AG08396 (cell line): ENCODE measurements around the gene CACNB2.

Experiments used
- DNase-seq: peaks from one replicate; pipeline ENCODE4 v3.0.0; 2012; ENCODE audit warnings: low spot score, mixed read lengths

CACNB2 gene

DNA sequence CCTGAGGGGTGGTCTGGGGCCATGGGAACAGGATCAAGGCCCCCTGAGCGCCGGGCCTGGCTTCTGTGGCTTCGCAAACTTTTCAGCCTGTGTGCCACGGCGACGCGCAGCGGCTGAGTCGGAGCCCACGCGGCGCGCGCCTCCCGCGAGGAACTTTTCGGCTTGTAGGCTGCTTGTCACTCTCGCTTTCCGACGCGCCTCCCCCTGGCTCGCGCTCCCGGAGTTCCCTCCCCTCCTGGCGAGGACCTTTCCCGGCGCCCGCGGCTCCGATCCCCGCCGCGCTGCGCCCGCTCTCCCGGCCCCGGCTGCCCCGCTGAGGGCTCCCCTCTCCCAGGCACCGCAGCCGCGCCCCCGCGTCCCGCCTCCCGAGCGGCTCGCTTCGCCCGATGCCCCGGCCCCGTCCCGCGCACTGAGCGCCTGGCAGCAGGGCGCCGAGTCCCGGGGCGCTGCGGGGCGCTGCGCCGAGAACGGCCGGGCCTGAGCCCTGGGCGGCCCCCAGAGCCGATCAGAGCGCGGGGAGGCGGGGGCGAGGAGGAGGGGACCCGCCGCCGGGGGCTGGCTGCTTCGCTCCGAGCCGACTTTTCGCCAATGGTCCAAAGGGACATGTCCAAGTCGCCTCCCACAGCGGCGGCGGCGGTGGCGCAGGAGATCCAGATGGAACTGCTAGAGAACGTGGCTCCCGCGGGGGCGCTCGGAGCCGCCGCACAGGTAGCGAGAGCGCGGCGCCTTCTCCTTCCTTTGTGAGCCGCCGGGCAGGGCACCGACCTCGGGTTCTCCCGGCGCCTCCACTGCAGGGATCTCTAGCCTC is at the start of gene CACNB2:
TSS of gene CACNB2 (plus strand) at position 276 of the 808 bp plus-strand sequence.
- DNase-seq = peak; percentile 29

DNA sequence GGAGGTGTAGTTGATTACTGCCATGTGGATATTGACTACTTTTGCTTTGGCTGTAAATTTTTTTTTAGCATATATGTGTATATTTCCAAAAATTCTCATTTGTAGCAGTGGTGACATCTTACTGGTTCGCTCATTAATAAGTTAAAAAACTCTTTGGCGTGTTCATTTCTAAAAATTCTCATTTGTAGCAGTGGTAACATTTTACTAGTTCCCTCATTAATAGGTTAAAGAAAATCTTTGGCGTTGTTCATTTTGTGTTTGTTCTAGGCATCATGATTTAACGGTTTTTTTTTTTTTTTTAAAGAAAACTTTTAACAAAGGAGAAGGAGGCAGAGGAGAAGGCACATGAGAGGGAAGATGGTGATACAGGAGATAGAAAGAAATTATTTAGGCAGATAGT is 45.9 kb upstream of the CACNB2 start:
- DNase-seq = no peak

DNA sequence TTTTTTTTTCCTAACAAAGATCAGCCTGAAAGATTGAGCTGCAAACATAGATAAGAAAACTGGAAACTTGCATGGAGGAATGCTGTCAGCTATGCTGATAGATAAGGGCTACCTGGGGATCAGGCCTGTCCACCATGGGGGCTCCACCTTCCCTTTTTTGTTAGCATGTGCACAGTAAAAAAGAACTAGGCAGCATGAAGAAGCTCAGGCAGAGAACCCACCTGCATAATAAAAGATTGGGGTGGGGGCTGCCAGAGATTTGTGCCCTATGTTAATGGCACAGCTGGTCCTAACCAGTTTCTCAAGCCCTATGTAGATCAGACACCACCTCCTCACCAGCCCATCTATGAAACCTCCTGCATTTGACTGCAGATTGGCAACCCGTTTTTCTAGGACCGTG is 45.4 kb upstream of the CACNB2 start:
- no peak for DNase-seq

DNA sequence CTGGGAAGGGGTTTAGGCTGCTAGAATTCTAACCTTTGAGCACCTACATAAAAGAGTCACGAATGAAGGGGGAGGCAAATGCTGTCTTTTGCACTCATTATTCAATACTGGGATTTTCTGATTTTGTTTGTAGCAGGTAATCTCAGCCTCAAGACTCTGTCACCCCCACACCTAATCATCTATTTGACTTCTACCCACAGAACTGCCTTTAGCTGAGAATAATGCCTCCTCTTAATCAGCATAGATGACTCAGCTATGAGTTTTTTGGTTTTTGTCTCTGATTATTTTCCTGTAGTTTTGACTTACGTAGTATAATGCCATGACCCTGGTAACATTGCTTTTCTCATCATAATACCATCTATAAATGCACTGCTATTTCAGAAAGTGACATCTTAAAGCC is 42.7 kb upstream of the CACNB2 start:
- DNase-seq = no peak

DNA sequence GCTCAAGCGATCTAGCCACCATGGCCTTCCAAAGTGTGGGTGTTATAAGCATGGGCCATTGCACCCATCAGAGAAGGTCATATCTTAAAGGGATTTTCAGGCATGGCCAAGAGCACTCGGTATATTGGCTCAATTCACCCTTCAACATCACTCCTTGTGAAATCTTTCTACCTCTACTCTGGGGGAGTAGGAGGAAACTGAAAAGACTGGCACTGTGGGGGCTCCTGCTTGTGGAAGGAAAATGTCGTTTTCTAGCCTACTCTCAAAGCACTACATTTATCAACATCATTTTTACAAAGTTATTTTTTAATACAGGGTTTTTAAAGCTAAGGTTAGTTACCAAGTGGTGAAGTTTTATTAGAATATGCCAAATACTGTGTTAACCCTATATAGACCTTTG is 42.0 kb upstream of the CACNB2 start:
- no peak for DNase-seq

DNA sequence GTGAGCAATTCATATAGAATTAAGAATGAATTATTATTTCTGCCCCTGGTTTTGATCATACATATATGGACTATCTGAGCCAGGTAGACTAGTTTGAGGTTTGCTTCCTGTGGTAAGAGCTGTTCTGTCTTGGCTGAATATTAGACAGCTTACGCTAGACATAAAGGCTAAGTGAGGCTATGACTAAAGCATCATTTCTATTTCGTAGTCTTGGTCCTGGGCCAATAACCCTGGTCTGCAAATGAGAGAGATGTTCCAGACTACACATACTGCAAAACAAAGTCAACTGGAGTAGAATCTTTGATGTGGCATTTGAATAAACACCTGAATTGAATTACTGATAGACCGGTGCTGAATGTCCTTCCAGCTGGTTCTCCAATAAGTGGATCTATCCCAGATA is 40.8 kb upstream of the CACNB2 start:
- DNase-seq = no peak

DNA sequence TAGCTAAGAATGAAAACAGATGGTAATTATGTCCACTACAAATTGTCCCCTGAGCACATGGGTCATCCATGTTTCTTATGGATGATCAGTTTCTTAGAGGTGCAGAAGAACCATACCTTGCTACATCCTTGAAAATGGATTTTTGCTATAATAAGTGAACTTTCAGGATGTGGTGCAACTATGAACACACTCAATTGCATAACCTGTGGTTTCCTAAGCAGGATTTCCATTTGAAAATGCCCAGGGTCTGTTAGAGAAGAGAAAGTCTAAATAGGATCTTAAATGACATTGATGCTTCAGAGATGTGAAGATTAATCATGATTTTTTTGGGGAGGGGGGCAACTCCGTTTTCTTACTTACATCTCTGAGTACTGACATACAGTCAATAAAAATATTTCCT is 39.6 kb upstream of the CACNB2 start:
- no peak for DNase-seq

DNA sequence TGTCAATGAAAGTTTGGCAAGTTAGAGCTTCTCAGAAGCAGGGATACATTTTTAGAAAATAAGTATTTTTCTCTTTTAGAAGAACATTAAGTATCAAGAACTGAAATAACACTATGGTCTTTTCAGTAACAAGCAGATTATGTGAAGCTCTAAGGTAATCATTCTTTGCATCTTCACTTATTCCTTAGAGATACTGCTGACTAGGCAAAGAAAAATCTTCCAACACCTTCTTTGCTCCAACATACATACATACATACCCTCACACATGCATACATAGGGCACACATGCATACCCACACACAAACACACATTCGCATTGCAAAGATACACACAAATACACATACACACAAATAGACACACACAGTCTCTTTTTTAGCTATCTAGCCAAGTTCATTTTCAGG is 37.8 kb upstream of the CACNB2 start:
- DNase-seq = no peak

DNA sequence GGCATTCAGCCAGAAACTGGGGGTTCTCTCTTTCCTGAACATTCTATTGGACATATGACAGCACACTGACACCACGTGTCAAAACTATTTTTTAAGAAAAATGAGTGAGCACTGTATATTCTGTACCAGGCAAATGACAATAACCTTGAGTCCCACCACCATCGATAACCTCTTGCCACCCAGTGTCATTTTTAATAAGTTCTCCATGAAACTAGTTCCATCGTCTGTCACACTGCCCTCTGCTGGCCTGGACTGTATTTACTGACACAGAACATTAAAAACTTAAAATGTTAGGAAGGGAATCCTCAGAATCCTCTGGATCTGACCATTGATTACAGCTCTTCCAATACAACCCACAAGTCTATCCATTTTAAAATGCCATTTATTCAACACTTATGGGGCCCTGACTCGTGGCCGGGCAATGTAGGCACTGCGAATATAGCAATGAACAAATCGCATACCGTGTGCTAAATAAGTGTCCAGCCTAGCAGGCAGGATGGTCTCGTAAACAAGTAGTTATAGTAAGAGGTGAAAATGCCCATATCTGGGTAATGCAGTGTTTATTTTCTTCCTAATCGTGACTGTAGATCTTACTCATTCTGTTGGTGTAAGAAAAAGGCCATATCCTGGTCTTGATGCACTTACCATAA is 35.9 kb upstream of the CACNB2 start:
- peak; percentile 40 for DNase-seq

DNA sequence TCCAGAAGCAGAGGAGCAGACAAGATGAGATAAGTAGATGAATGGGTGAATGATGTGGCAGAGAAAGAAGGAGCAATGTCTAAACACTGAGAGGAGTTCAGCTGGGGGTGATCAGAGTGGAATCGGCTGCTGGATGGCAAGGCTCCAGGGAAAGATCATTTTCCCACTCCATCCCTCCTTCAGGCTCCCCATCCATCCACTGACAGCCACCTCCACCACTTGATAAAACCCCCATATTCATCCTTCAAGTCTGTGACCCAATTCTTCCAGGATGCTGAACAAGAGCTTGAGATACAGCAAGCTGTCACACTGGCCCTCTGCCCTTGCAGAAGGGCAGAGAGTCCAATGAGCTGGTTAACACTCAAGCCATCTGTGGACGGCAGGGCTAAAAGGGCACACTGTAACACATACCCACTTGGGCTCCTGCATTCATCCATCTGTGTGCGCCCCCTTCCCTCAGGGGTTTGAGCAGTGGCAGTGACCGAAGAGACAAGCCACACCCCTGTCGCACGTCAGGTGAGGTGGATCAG is 30.8 kb upstream of the CACNB2 start:
- no peak for DNase-seq

DNA sequence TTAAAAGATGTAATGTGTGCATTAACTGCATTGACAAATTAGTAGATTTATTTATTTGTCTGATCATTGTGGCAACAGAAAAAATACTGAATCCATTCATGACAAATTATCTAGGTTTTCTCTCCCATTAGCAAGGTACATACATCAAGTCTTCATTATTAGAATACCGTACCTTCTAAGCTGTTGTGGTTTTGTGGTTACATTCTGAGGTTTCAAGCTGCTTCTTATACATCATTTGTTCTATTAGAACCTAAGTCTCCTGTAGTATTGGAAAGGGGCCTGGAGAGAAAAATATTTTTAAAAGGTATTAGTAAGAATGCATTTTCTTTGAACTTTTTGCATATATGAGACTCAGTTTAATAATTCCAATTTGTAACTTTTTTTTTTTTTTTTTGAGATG is 26.3 kb upstream of the CACNB2 start:
- DNase-seq = no peak

DNA sequence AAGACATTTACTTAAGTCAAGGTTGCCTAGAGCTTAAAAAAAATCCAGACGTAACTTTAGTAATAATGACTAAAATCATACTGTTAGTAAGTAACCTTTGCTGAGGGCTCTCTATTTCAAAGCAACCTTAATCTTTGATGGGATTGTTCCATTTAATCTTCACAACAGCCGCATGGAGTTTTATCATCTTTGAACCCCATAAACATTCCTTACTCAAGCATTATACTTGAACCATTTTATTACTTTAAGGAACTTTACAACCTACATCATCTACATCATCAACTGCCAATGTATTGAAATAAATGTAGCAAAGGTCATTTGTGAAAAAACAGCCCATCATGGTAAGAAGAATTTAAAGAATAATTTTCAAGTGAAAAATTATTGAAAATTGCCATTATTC is 22.9 kb upstream of the CACNB2 start:
- DNase-seq = no peak

DNA sequence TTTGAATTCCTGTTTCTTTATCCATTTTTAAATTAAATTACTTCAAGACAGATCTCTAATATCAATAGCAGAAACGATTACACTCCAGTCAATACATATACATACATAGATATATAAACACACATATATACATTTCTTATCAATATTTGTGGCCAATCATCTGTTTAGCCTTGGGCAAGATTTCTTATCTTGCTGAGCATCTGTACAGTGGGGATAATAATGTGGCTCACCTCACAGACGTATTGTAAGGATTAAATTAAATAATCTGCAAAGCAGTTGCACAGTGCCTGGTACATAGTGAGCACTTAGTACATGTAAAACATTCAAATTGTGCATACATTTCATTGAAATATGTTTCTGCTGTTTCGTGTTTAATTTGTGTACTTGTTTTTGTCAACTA is 17.5 kb upstream of the CACNB2 start:
- DNase-seq = no peak

DNA sequence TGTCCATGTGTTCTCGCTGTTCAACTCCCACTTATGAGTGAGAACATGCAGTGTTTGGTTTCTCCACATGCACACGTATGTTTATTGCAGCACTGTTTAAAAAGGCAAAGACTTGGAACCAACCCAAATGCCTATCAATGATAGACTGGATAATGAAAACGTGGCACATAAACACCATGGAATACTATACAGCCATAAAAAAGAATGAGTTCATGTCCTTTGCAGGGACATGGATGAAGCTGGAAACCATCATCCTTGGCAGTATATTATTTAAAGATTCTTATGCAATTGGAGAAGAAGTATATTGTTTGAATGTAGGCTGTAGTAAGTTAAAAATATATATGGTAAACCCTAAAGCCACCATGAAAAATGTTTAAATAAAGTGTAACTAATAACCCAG is 7.2 kb upstream of the CACNB2 start:
- DNase-seq = no peak

DNA sequence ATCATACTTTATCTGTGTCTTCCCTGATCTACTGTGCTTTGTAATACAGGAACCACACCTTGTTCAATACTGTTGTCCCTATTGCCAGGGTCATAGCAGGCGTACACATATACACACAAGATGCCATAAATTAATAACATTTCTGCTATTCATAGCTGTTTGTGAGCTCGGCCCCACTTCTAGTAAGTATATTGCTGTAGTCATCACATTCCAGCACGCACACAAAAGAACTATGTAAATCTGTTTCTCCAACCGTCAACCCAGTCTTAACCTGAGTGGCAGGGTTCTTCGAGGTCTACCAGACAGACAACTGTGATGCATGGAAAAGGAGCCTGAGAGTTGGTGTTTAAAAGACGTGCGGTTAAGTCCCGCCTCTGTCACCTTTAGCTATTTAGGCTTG is 5.7 kb upstream of the CACNB2 start:
- no peak for DNase-seq

DNA sequence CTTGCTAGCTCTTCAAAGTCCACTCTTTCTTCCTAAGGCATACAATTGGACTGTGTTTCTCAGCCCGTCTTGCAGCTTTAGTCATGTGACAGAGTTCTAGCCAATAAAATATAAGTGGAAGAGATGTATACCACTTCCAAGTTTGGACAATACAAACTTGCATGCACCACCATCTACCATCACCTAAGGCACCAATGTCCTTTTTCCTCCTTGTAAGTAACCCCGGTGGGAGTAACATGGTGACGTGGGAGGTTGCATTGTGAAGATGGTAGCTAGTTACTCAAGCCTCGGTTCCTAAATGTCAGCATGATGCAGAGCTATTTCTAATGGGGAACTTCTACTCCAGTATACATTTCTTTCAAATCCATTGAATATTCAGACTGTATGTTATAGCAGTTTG is 5.3 kb upstream of the CACNB2 start:
- no peak for DNase-seq

DNA sequence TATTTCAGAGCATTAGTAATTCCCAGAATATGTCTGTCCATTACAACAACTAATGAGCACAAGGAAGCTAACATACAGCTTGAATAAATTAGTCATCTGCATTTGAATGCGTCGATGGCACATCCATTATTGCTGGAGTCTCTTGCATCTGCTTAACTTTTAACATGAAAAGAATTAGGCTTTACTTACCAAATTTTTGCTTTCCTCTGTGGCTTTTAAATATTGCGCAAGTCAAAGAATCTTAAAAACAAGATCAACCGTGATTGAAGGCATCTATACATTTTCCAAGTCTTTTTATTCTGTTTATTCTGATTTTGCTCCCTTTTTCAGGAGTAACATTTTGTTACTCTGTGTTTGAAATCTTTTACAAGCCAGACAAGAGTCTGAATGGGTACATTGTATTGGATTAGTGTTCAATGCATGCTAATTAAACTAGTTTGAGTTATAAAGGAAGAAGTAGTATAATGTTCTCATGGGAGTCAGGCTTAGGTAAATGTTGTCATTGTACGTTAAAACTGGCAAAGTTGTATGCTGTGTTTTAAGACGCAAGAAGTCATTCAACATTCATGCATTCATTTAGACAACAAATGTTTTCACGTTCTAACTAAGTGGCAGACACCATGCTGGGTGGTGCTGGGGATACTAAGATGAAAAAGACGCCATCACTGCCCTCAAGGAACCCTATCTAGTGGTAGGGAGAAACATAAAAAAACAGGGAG is 4.0 kb upstream of the CACNB2 start:
- no peak for DNase-seq

DNA sequence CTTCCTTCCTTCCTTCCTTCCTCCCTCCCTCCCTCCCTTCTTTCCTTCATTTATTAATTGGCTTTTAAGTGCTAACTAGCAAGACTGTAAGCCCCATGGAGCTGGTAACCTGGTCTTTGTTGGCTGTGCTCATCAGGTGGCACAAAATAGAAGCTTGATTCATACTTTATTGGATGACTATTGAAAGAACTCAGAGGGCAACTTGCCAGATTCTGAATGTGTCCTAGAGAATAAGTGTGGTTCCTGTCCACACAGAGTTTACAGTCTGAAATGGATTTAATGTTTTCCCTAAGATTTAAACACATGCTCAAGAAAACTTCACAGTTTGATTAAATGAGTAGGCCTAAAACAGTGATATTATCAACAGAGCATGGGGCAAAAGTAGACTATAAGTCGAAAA is 3.1 kb upstream of the CACNB2 start:
- DNase-seq = no peak

DNA sequence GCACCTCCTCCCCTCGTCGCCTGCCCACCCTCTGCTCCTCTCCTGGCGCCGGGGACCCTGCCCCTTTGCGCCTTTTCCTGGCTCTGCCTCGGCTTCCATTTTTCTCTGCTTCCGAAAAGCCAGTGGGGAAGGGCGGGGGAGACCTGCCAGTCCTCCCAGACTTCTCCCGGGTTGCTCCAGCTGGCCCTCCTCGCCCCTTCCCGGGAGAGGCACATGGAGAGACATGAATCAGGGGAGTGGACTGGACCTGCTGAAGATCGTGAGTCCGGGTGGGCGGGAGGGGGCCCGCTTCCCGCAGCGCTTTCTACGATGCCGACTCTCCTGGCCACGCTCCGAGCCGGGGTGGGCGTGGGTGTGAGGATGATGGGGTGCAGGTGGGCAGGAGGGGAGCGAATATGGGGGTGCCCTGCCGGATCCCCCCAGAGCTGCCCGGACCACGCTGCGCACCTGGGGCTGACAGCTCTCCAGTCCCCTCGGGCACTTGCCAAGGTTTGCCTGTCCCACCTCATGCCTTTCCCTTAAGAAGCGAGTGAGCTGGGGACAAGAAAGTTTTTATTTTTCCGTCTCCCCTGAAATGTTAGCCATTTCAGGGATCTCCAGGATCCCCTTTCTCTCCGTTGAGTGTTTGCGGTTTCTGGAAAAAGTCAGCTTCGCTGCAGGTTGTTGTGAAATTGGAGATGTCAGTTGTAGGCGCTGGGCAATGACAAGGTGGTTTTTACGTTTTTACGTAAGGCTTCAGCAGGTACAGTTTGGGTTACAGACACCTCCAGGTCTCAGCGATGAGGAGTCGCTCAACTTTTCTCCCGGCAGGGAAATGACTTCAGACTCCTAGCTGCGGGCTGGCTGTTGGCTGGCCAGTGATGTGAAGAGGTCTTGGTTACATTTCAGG is 977 bp downstream of the CACNB2 start:
- DNase-seq = no peak

DNA sequence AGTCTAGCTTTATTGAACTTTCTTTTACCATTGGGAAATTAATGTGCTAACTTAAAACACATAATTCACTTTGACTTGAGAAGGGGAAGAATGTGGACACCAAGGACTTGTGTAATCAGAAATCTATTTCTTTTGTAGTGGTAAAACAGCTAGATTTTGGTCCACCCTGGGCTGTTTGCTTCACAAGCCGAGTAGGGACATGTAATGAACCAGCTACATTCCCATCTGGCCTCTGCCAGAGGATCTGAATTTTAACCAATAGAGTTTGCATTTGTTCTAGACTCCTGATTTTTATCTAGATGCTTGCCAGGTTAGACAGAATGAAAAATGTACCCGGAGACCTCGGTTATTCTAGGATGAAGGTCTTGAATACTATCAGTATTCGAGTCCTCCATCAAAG is 1.9 kb downstream of the CACNB2 start:
- no peak for DNase-seq

DNA sequence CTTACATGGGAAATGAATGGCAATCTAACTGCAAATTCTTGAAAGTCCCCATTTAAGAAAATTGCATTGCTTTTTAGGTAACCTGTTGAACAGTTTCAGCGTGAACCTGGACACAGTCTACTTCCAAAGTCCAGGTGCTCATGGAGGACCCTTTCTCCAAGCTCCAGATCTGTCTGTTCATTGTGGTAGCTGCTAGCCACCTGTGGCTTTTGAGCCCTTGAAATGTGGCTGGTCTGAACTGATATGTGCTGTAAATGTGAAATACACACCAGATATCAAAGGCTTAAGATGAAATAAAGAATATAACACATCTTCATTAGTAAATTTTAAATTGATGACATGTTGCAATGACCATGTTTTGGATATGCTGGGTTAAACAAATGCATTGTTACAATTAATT is 4.2 kb downstream of the CACNB2 start:
- no peak for DNase-seq

DNA sequence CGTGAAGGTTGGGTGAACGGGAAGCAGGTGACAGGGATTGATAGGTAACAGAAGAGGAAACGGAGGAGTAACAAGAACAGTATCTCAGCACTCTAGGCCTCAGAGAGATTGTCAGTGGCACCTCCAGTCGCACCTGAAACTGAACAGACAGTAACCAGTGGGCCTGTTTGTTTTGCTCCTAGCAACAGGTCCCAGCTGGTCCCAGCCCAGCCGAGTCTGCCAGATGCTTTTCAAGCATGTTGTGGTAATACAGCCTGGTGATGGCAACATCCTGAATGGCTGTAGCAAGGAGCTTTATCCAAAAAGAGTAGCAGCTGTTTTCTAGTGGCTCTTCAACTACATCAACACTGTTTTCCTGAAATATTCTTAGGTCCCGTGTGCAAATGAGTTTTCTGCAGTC is 4.7 kb downstream of the CACNB2 start:
- no peak for DNase-seq
